GM12864 (cell line): ENCODE results near the gene PROP1.

ENCODE experiments used
- DNase-seq: peaks from one replicate; pipeline ENCODE4 v3.0.0-alpha.2; 2011; ENCODE audit warnings: low read depth
- H3K4me3 ChIP-seq: 2 replicates; pipeline ENCODE4 v1.5.1; 2011; ENCODE audit warnings: mild to moderate bottlenecking, low read depth, low read length, control low read depth
- TF ChIP-seq, protein P1 (sequence below): IDR thresholded peaks from 2 replicates; pipeline ENCODE4 v1.5.1; 2011; ENCODE audit warnings: low read depth, mild to moderate bottlenecking, moderate library complexity, low read length, control low read depth, inconsistent platforms; ENCODE audit errors: missing control alignments

Gene PROP1

DNA sequence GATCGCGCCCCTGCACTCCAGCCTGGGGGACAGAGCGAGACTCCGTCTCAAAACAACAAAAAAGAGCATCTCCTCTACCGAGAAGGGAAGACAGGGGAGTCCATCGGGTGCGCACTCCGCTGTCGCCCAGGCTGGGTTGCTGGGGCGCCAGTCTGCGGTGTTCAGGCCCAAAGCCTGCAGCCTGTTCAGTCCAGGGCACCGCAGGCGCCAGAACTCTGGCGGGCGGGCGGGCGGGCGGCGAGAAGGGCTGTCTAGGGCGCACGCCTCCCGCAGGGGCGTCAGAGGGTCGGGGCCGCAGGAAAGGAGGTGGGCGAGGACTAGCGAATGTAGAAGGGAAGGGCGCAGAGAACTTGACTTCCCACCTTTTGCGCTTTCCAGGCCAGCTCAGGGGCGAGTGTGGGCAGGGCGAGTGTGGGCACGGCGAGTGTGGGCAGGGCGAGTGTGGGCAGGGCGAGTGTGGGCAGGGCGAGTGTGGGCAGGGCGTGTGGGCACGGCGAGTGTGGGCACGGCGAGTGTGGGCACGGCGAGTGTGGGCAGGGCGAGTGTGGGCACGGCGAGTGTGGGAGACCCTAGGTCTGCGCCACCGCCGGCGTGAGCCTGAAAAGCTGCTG lies 10.5 kb downstream of the PROP1 start:
- no peak for DNase-seq
- no peak overlapping the region for H3K4me3 ChIP-seq
- TF ChIP-seq, protein P1, sequence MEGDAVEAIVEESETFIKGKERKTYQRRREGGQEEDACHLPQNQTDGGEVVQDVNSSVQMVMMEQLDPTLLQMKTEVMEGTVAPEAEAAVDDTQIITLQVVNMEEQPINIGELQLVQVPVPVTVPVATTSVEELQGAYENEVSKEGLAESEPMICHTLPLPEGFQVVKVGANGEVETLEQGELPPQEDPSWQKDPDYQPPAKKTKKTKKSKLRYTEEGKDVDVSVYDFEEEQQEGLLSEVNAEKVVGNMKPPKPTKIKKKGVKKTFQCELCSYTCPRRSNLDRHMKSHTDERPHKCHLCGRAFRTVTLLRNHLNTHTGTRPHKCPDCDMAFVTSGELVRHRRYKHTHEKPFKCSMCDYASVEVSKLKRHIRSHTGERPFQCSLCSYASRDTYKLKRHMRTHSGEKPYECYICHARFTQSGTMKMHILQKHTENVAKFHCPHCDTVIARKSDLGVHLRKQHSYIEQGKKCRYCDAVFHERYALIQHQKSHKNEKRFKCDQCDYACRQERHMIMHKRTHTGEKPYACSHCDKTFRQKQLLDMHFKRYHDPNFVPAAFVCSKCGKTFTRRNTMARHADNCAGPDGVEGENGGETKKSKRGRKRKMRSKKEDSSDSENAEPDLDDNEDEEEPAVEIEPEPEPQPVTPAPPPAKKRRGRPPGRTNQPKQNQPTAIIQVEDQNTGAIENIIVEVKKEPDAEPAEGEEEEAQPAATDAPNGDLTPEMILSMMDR = no peak

DNA sequence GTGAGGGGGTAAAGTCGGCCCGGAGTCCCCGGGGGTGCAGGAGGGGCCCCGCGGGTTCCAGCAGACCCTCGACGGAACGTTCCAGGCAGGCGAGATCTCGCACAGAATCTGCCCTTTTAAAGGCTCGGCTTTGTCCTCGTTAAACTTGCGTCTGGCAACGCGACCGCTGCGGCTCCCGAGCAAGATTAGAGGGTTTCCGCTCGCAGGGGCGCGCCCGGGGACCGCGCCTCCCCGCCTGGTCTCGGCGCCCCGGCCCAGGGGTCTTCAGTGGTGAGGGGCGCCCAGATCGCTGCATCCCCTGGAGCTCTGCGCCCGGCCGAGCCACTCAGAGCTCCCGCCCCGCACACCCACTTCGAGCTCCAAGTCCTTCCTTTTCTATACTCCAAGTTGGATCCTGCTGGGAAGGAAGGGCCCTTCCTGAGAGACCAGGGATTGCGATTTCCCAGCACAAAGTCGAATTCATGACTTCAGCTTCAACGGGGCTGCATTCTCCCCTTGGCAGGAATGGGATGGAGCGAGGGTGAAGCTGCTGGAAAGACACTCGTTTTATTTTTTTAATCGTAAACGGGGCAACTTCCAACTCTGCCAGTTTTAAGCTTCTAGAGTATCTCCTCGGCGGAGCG lies 11.3 kb downstream of the PROP1 start:
- DNase-seq = no peak
- no peak overlapping the region for H3K4me3 ChIP-seq
- TF ChIP-seq, protein P1 = no peak

DNA sequence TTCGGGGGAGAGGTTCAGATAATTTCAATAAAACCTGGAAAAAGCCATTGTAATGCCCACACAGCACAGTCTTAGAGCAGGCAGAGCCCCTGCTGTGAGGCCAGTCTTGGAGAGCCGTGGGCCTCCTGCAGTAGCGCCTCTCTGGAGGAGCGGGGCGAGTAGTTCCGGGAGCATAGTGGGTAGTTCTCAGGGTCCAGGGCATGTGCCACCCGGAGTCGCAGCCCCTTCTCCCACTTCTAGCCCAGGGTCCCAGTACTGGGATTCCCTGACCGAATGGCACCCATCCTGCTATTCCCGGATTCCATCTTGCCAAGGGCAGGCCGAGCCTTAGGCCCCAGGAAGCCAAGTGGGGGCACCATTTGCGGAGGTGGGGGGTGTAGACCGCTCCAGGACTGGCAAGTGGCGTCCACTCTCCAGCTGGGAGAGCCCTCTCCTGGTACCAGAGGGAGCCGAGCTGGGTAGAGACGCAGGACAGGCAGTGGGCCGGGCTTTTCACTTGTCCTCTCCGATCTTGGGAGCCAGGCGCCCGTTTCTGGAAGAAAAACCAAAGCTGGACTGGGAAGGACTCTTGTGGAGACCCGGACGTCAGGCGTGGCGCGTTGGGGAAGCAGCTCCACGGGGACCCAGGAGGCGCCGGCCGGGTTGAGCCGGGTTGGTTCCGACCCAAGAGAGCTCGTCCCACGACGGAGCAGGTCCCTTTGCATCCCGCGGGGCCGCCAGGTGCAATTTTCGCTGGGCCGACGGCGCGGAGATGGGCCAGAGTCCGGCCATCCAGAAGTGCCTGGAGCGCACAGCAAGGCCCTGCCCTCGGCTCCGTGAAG lies 12.1 kb downstream of the PROP1 start:
- no peak for DNase-seq
- TF ChIP-seq, protein P1 = no peak
- no peak overlapping the region for H3K4me3 ChIP-seq

DNA sequence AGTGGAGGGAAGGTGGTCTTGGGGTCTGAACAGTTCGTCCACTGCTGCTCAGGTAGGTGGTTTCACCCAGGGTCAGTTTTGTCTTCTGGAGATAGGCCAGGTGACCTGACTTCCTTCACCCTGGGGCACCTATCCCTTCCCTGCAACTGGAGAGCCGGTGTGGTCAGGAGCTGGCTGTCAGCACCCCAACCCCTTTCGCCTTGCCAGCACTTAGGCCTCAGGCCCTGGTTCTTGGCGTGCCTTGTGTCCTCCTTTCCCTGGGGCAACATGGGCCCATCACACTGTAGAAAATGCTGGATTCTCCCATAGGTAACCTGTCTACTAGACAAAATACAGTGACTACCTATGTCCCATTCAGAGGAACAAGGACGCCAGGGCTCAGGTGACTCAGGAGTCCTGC lies 13.1 kb downstream of the PROP1 start:
- no peak overlapping the region for H3K4me3 ChIP-seq
- TF ChIP-seq, protein P1 = no peak
- DNase-seq = no peak

DNA sequence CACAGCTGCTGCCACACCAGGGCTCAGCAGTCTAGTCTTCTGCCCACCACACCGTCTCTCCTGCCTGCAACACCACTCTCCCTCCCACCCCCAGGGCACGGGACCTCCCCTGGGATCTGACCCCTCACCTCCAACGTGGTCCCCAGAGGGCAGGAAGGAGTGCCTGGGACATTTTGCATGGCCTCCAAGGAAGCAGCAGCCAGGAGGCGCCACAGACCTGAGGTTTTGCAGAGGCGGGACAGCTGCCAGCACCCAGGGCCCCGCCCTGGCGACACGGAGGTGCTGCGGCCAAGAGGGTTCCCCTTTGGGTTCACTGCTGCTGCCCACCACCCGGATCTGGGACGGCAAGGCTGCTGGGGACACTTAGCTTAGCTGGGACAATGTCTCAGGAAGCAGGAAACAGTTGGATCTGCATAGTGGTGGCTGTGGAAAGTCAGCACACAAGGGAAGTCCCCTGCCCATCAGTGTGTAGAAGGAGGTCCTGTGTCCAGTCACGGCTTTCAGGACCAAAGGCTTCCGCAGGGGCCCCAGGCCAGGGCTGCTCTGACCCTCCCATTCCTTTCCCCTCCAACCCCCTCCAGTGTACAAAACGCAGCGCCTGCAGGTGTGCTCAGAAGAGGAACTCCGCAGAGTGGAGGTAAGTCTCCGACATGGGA lies 13.8 kb downstream of the PROP1 start:
- H3K4me3 ChIP-seq = no peak overlapping the region
- TF ChIP-seq, protein P1 = no peak
- DNase-seq = no peak

DNA sequence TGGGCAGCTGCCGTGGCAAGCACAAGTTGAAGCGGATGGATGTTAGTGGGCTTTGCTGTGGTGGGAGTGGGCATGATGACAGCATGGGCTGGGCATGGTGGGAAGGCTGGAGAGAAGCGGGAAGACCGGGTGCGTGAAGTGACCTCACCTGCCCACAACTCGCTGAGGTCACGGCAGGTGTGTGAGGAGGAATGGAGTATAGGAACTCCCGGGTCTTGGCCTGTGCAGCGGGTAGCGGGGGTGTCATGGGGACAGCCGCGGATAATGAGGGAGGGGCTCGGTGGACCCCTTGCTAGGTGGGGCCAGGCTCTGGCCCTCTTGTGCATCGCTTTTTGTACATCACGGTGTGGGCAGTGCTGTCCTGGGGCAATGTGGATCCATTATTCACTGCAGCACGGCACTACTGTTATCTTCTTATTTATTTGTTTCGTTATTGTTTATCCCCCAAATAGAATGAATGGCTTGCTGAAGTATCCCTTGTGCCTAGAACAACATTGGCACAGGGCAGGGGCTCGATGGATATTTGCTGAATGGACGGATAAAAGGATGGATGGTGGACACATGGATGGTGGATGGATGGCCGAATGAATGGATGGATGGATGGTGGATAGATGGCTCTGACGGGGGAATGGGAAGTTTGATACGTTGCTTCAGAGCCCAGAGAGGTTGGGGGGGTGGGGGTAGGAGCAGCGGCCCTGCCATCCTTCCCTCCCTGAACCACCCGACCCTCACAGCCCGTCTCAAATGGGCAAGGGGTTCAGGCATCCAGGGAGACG lies 14.6 kb downstream of the PROP1 start:
- TF ChIP-seq, protein P1 = no peak
- DNase-seq = no peak
- H3K4me3 ChIP-seq = no peak overlapping the region
